Parathyroid adenoma (tissue), 2 donors: Measurements from ENCODE around the gene HMGB1.

ENCODE experiments used
- H2AFZ ChIP-seq: fragments of 300-600 bp; sonication (generic); one replicate; pipeline ENCODE4 v1.7.0; 2017; ENCODE audit warnings: antibody characterized with exemption, mild to moderate bottlenecking
- H3K27ac ChIP-seq: fragments of 300-600 bp; sonication (generic); one replicate; pipeline ENCODE4 v1.7.0; 2017
- H3K27me3 ChIP-seq: fragments of 300-600 bp; sonication (generic); one replicate; pipeline ENCODE4 v1.7.0; 2017; ENCODE audit warnings: low read length; ENCODE audit not compliant: control insufficient read depth, insufficient read depth
- H3K36me3 ChIP-seq: fragments of 300-600 bp; sonication (generic); one replicate; pipeline ENCODE4 v1.7.0; 2017; ENCODE audit warnings: low read length; ENCODE audit not compliant: control insufficient read depth, insufficient read depth
- H3K4me1 ChIP-seq: fragments of 300-600 bp; sonication (generic); one replicate; pipeline ENCODE4 v1.7.0; 2017; ENCODE audit warnings: control low read depth
- H3K4me2 ChIP-seq: fragments of 300-600 bp; sonication (generic); one replicate; pipeline ENCODE4 v1.7.0; 2017; ENCODE audit warnings: low read length
- H3K4me3 ChIP-seq: fragments of 300-600 bp; sonication (generic); one replicate; pipeline ENCODE4 v1.7.0; 2017; ENCODE audit warnings: low read depth, low read length
- H3K79me2 ChIP-seq: fragments of 300-600 bp; sonication (generic); one replicate; pipeline ENCODE4 v1.7.0; 2017; ENCODE audit warnings: control low read depth
- H3K9ac ChIP-seq: fragments of 300-600 bp; sonication (generic); one replicate; pipeline ENCODE4 v1.7.0; 2017; ENCODE audit warnings: mild to moderate bottlenecking
- H3K9me3 ChIP-seq: fragments of 300-600 bp; sonication (generic); one replicate; pipeline ENCODE4 v1.7.0; 2017; ENCODE audit warnings: low read length; ENCODE audit not compliant: control insufficient read depth
- CTCF ChIP-seq: fragments of 300-600 bp; sonication (generic); IDR thresholded peaks from one replicate; pipeline ENCODE4 v1.7.0; 2017; ENCODE audit warnings: antibody characterized with exemption, mild to moderate bottlenecking
- donor health status: primary hyperparathyroidism.

The HMGB1 gene

GRCh38 chr13:30429721-30430694, 35.7 kb downstream of the HMGB1 start:
- H3K27ac ChIP-seq: no peak overlapping the region
- TF ChIP-seq CTCF: no peak

GRCh38 chr13:30429235-30429634, 36.5 kb downstream of the HMGB1 start:
- TF ChIP-seq CTCF: no peak
- Histone ChIP-seq H3K27me3 (no peaks in the 10 kb centered on the region), H3K79me2 (no peaks in the 10 kb centered on the region), H3K4me1 (no peaks in the 10 kb centered on the region), H3K9me3 (no peaks in the 10 kb centered on the region), H3K36me3 (no peaks in the 10 kb centered on the region), H3K27ac (no peak overlapping the region), H3K4me3 (no peak overlapping the region), H3K9ac (no peak overlapping the region), H3K4me2 (no peak overlapping the region), H2AFZ (no peak overlapping the region)

More at GRCh38 chr13:30429721-30430694, 35.7 kb downstream of the HMGB1 start:
- Histone ChIP-seq H3K4me1 (no peaks in the 10 kb centered on the region), H2AFZ (no peak overlapping the region), H3K27me3 (no peaks in the 10 kb centered on the region), H3K9me3 (no peaks in the 10 kb centered on the region), H3K4me3 (no peak overlapping the region), H3K36me3 (no peaks in the 10 kb centered on the region), H3K79me2 (no peaks in the 10 kb centered on the region), H3K9ac (no peak overlapping the region), H3K4me2 (no peak overlapping the region)

- Histone ChIP-seq H3K4me1 (no peaks in the 10 kb centered on the region), H3K79me2 (no peaks in the 10 kb centered on the region), H3K9me3 (no peaks in the 10 kb centered on the region), H3K4me2 (no peak overlapping the region), H3K27me3 (no peaks in the 10 kb centered on the region), H3K9ac (no peak overlapping the region), H3K36me3 (no peaks in the 10 kb centered on the region), H3K27ac (no peak overlapping the region), H2AFZ (no peak overlapping the region), H3K4me3 (no peak overlapping the region)
- TF ChIP-seq CTCF: no peak
Measured at GRCh38 chr13:30423891-30424290, 41.8 kb downstream of the HMGB1 start.

GRCh38 chr13:30422054-30422839, 43.5 kb downstream of the HMGB1 start, which contains the start of gene UBE2L5:
TSS of gene UBE2L5 (plus strand) at chr13:30422493. CDS start at chr13:30427991, 5,498 bp downstream.
- no peak for TF ChIP-seq CTCF
- H3K4me3 ChIP-seq: peak within 1 kb of the TSS; percentile 75

More at GRCh38 chr13:30422054-30422839, 43.5 kb downstream of the HMGB1 start, which contains the start of gene UBE2L5:
- peak within 1 kb of the TSS; percentile 99 for H3K4me2 ChIP-seq
- H3K27me3 ChIP-seq: no peaks in the 10 kb centered on the region
- no peaks in the 10 kb centered on the region for H3K4me1 ChIP-seq
- H2AFZ ChIP-seq: peak within 1 kb of the TSS; percentile 97
- H3K9ac ChIP-seq: peak within 1 kb of the TSS; percentile 35
- H3K79me2 ChIP-seq: no peaks in the 10 kb centered on the region
- H3K36me3 ChIP-seq: no peaks in the 10 kb centered on the region
- H3K27ac ChIP-seq: peak within 1 kb of the TSS; percentile 97
- H3K9me3 ChIP-seq: no peaks in the 10 kb centered on the region
